AG10803 (cell line): ENCODE measurements around the gene MKKS.

Experiments
- DNase-seq: peaks from one replicate; pipeline ENCODE4 v3.0.0; 2010; ENCODE audit warnings: low read depth
- H3K4me3 ChIP-seq: 2 replicates; pipeline ENCODE4 v1.5.1; 2011; ENCODE audit warnings: mild to moderate bottlenecking, low read length, control low read depth
- CTCF ChIP-seq: conservative IDR thresholded peaks from 2 replicates; pipeline ENCODE4 v1.5.1; 2011; ENCODE audit warnings: mild to moderate bottlenecking, low read length, control low read depth, inconsistent platforms

Gene MKKS

DNA sequence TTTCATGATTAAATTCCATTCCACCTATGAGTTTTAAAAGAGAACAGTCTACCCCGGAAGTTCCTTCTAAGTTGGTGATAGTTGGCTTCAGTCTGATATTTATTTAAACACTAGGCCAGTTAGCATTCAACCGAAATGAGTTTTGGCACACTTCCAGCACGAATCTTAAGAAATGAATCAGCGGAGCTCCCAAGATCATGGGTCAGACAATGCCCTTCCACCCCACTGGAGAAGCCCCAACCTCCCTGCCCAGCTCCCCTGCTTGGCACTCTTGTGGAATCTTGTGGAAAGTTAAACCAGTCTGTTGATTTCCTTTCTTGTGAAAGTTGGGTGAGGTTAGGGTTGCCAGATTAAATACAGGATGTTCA lies 64.3 kb downstream of the MKKS start:
- H3K4me3 ChIP-seq = no peak overlapping the region
- no peak for DNase-seq
- no peak for TF ChIP-seq CTCF

DNA sequence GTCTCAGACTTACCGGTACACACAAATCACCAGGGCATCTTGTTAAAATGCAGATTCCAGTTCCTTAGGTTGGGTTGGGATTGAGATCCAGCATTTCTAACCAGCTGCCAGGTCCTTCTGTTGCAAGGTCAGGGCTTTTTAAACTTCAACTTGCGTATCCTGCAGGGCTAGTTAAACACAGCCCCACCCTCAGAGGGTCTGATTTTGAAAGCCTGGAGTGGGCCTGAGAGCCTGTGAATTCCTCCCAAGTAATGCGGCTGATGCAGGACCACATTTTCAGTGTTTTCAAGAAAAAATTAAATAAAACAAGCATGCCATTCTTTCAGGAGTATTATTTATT lies 65.3 kb downstream of the MKKS start:
- no peak overlapping the region for H3K4me3 ChIP-seq
- DNase-seq = no peak
- TF ChIP-seq CTCF = no peak

DNA sequence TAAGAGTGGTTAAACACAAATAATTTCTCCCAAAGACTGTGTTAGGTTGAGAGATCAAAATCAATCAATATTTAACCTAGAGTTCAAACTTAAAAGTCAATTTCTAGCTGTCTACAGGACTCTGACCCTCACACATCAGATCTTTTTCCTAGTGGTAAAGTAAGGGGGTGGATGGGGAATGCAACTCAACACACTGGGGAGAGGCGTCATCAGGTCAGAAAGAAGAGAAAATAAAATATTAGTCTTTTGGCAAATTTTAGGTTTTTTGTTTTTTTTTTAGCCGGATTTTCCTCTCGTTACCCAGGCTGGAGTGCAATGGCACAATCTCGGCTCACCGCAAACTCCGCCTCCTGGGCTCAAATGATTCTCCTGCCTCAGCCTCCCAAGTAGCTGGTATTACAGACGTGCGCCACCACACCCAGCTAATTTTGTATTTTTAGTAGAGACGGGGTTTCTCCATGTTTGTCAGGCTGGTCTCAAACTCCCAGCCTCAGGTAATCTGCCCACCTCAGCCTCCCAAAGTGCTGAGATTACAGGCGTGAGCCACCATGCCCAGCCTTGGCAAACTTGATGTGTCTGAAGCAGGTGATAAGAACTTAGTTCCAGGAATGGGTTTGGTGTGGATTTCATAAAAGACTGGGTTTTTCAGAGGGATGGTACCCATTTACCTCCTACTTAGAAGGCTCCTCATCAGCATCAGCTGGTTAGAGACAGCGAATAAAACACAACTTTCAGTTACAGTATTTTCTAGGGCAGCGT lies 65.9 kb downstream of the MKKS start:
- H3K4me3 ChIP-seq = no peak overlapping the region
- no peak for TF ChIP-seq CTCF
- DNase-seq = no peak

- DNase-seq = no peak
- H3K4me3 ChIP-seq = no peak overlapping the region
- TF ChIP-seq CTCF = no peak
Observed at GRCh38 chr20:10367693-10367942, 66.4 kb downstream of the MKKS start.

DNA sequence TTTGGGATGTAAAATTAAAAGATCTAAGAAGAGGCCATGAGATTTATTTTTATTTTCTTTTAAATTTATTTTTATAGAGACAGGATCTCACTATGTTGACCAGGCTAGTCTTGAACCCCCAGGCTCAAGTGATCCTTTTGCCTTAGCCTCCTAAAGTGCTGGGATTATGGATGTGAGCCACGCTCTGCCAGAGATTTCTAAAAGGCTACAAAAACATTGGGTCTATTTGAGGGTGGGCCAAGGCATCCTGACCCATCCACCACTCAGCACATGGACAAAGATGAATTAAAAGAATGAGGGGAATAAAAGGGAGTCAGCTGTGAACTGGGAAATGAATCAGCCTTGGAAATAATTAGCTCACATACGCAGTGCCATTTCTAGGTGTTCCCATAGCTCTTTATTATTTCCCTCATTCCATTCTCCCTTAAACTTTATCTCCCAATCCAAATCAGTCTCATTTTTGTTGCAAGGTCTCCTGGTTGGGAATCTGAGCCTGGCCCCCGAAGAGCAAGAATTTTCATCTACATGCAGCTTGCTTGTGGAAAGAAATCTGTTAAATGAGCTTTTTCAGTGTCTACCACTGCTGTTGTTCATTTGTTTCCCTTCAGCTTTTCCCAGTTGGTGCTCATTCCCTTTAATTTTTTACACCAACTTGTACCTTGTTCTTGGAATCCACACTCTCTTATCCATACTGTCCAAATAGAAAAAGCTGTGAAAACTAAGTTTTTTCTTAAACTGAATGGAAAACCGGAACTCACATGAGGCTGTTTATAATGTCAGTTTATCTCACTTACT lies 66.9 kb downstream of the MKKS start:
- DNase-seq = no peak
- H3K4me3 ChIP-seq = no peak overlapping the region
- TF ChIP-seq CTCF = no peak

GRCh38 chr20:10362674-10363073 lies 71.3 kb downstream of the MKKS start:
- no peak overlapping the region for H3K4me3 ChIP-seq
- TF ChIP-seq CTCF = no peak
- DNase-seq = no peak

- DNase-seq = no peak
- H3K4me3 ChIP-seq = no peak overlapping the region
- no peak for TF ChIP-seq CTCF
Observed at GRCh38 chr20:10360878-10361277, 73.1 kb downstream of the MKKS start.
